HG03064 (cell line): ENCODE results near the gene JMJD6.
"Not testable (repeated sequence)": the region's sequence is repeated elsewhere in the genome, so short reads cannot be mapped to it uniquely, and the experiment has no call there.

Experiments
- ATAC-seq: cut with Tn5 transposase; IDR thresholded peaks from one replicate; pipeline ENCODE4 v1.9.1; 2021; ENCODE audit warnings: low read depth; ENCODE audit not compliant: unreplicated experiment

The JMJD6 gene

GRCh38 chr17:76718516-76718915 lies 7.9 kb downstream of the JMJD6 start:
- no peak for ATAC-seq

GRCh38 chr17:76716839-76717215 lies 9.6 kb downstream of the JMJD6 start:
- no peak for ATAC-seq

- no peak for ATAC-seq
These were observed 10.1 kb downstream of the JMJD6 start for GRCh38 chr17:76716146-76716838.

GRCh38 chr17:76715496-76715830 lies 10.9 kb downstream of the JMJD6 start:
- no peak for ATAC-seq

- ATAC-seq = no peak
These were observed 11.4 kb downstream of the JMJD6 start for GRCh38 chr17:76714822-76715495.

- no peak for ATAC-seq
These were observed 12.1 kb downstream of the JMJD6 start for GRCh38 chr17:76714336-76714735.

GRCh38 chr17:76713765-76714164 lies 12.6 kb downstream of the JMJD6 start:
- no peak for ATAC-seq

GRCh38 chr17:76712321-76712720 lies 14.1 kb downstream of the JMJD6 start:
- ATAC-seq = not testable (repeated sequence)

- ATAC-seq = no peak
These were observed 15.4 kb downstream of the JMJD6 start, which contains the start of gene MXRA7 for GRCh38 chr17:76710863-76711611. MXRA7 (minus strand) TSS chr17:76710965; CDS start chr17:76710946, 19 bp downstream.

- ATAC-seq = not testable (repeated sequence)
These were observed 16.2 kb downstream of the JMJD6 start for GRCh38 chr17:76709951-76710862.

GRCh38 chr17:76709077-76709950 lies 17.1 kb downstream of the JMJD6 start:
- ATAC-seq = no peak

GRCh38 chr17:76707985-76708807 lies 18.2 kb downstream of the JMJD6 start:
- no peak for ATAC-seq

- ATAC-seq = no peak
These were observed 19.6 kb downstream of the JMJD6 start for GRCh38 chr17:76706817-76707216.

- no peak for ATAC-seq
These were observed 21.6 kb downstream of the JMJD6 start for GRCh38 chr17:76704805-76705204.

GRCh38 chr17:76702941-76703637 lies 23.3 kb downstream of the JMJD6 start:
- no peak for ATAC-seq

GRCh38 chr17:76702076-76702475 lies 24.3 kb downstream of the JMJD6 start:
- no peak for ATAC-seq

- ATAC-seq = no peak
These were observed 24.9 kb downstream of the JMJD6 start for GRCh38 chr17:76701471-76701967.
